CD4-positive, alpha-beta T cell treated with Interleukin-1 beta for 1 hour (primary cell): Measurements from ENCODE around the gene HOXC13.

Experiments used
- DNase-seq, 2 donors: peaks; one replicate each; pipeline ENCODE4 v3.0.0-alpha.2; 2020 to 2022

HOXC13 gene

DNA sequence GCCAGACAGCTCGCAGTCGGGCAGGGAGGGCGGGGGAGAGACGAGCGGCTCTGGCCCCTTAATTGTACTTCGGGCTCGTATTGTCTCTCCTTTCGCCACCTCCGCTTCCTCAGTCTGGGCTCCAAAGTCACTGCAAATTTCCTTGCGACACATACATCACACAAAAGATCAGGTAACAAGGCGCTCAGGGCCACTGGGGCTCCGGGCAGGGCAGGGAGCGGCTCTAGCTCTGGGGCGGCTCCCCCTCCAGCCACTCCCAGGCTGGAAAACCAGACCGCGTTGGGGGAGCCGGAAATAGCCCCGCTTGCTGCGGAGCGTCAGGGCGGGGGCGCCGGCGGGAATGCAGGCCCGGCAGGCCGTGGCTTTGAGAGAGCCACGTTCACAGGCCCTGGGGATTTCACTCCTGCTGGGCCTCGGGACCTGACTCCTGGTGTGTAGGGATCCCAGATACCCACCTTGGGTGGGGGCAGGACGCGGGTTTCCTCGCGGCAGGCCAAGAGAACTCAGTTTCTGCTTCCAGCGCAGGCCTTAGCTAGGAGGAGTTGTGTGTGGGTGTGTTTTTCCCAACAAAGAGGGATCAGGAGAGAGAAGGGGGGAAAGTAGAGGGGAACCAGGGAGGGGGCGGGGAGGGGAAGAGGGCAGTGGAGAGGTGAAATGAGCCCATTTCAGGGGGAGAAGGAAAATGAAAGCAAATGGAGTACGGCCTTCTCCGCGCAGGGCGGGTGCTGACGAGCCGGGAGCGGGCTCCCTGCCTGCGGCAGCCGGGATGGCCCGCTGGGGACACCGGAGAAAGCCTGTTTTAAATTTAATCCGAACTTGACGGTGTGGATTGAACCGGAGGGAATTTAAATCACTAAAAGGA, 57.0 kb downstream of the HOXC13 start:
- no peak for DNase-seq
